GM18508 (cell line): Measurements from ENCODE around the gene BCL2L11.

Experiments used
- ATAC-seq: cut with Tn5 transposase; IDR thresholded peaks from one replicate; pipeline ENCODE4 v1.9.1; 2021; ENCODE audit warnings: moderate number of reproducible peaks; ENCODE audit not compliant: insufficient read depth, unreplicated experiment

BCL2L11 gene

DNA sequence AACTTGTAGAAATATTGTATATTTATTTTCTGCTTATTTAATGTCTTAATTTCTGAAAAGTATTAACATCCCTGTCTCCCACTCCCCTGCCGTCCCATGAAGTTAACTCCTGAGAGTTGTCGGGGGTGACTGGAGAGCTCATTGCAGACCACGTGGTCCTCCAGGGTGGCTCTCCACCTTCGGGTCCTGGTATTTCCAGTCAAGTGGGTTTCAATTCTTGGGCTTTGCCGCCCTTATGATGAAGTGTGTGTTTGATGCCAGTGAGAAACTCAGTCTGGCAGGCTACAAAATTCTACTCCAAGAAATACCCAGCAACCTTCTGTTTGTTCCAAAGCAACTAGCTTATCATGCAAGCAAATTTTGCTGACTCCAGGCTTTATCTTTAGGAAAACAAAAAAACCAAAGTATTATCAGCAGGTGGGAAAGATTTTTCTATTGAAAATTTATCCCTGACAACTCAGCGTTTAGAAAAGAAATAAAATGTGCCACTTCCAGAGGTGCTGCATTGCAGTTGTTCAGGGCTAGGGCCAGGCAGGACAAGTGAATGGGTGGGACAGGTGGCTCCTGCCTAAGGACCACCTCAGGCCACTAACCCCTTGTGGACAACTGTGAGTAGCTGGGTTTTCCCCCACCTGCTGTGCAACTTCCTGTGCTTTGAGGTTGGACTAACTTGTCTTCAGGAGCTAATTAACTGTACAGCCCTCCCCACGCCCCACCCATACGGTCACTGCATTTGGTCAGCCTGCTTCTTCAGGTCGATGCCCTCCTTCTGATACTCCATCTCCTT is 46.6 kb downstream of the BCL2L11 start:
- ATAC-seq = no peak

DNA sequence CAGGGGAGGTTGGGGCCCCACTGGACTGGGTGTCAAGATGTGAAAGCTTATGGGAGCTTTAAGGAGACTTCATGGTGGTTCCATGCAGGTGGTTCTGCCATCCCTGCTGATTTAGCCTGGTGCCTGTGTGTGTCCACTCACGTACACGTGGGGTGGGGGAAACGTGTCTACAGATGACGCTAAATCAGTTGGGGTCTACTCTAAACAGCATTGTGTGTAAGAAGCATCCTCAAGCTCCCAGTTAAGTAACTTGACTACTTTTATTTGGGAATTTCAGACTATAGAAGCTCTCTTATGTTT is 47.1 kb downstream of the BCL2L11 start:
- no peak for ATAC-seq

DNA sequence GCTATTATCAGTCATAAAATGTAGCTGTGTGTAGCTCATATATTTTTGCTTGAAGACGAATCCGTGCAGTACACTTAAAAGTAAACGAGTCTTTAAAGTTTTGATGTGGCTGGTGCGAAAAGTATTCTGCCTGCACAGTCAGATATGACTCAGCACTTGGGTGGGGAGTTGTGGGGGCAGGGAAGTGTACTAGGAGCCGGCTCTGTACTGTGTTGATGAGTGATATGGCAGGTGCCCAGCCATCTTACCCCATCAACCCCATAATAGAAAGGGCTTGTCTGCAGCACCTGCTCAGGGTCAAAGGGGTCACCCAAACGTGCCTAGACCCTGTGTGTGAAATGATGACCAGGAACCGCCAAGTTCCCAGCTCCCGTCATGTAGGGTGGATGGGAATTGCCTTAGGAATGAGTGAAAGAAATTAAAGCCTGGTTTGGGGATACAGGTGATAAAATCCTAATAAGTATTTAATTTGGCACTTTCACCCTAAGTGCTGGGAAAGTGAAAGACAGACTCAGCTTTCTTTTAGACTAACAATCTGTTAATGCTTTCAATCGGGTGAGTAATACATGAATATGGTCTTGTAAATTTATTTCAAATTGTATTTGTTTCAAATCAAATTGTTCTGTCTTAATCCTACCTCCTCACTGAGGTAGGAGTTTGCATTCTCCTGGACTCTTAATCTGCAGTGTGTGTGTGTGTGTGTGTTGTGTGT is 48.0 kb downstream of the BCL2L11 start:
- ATAC-seq = no peak

DNA sequence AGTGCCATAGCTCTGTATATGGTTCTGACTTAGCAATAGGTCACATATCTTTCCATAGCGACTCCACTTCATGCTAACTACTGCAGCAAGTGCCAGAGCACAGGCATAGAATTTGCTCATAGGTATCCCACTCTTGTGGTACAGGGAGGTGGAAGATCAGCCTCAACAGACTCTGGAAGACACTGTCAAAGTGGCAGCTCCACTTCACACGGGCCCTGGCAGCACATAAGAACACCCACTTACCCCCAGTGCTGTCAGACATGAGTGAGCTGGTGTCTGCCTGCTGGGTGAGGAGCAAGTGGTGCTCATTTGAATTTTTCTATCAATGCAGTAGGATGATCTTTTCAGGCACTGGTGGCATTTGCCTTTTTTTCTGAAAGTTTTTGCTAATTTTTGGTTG is 48.6 kb downstream of the BCL2L11 start:
- ATAC-seq = no peak

DNA sequence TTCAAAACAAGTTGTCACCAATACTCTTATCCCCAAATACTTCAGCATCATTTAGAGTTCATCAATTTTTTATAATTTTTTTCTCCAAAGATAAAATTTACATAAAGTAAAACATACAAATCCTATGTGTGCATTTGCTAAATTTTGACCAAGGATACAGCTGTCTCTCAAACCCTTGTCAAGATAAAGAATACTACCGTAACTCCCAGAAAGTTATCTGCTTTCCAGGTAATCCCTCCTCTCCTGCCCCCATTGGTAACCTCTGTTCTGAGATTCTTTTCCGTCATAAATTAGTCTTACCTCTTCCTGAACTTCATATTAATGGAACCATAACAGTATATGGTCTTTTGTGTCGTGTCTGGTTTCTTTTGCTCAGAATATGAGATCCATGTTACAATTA is 49.2 kb downstream of the BCL2L11 start:
- ATAC-seq = no peak

DNA sequence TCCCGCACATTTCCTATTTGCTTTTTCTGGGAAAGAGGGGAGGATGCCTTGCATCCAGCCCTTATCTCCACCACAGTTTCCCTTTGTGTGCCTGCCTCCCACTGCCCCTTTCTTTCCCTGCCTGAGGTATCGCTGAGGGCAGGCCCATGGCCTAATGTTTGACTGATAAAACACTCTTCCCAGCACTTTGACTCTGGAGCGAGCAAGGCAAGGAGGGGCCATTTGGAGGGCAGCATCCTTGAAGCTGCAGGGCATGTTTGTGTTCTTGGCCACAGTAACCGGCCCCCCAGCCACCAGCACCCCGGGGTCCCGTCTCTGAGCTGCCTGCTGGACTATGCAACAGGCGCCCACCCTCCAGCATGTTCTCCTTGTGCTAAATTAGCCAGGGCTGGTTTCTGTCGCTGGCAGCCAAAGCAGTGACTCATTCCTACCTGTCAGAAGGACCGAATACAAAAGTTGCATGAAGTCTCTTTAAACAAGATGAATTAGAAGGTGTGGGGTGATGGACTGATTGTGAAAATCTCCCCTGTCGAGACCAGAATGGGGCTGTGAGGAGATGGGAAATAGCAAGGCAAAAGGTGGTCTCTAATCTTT is 50.7 kb downstream of the BCL2L11 start:
- ATAC-seq = no peak

DNA sequence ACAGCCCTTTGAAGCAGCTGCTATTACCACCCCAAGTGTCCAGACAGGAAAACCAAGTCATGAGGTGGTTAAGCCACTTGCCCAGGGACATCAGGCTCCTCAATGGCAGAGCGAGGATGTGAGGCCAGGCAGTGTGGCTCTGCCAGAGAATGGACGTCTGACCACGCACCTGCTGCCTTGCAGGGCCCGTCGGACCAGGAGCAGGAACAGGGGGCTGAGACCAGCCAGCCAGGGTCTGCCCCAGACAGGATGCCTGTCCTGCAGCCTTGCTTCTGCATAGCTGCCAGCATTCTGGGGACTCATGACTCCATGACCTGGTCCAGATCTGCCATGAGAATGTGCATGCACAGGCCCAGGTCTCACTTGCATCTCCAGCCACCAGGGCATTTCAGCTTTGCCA is 52.0 kb downstream of the BCL2L11 start:
- no peak for ATAC-seq

DNA sequence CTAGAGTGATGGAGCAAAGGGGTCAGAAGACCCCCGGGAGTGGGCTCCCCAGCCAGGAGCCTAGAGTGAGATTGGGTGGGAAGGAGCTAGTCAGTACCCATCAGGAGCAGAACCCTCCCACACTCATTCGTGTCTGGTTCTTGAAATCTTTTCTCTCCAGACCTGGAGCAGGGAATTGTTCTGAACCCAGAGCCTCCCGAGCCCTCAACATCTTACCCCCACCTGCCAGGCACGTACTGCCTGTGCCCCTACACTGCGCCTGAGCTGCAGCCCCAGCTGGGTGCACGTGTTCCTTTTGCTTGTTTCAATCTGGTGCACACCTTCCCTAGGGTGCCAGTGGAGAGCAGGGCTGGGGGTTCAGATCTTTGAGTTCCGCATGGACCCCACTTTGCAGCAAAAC is 52.6 kb downstream of the BCL2L11 start:
- ATAC-seq = no peak

DNA sequence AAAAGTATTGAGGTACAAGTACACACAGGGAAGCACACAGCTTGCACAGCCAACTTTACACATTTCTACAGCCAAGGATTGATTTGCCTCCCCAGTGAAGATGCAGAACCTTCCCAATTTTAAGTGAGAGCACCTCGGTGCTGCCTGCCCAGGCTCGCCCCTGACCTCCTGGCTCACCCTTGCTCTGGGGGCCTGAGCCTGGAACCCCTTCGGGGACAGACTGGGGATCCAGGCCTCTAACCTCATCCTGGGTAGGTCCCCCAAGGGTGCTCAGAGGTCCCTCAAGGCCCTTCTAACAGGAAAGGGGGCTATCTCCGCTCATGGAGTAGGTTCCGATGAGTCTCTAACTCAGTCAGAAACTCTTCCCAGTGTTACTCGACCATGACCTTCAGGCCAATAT is 53.1 kb downstream of the BCL2L11 start:
- no peak for ATAC-seq

DNA sequence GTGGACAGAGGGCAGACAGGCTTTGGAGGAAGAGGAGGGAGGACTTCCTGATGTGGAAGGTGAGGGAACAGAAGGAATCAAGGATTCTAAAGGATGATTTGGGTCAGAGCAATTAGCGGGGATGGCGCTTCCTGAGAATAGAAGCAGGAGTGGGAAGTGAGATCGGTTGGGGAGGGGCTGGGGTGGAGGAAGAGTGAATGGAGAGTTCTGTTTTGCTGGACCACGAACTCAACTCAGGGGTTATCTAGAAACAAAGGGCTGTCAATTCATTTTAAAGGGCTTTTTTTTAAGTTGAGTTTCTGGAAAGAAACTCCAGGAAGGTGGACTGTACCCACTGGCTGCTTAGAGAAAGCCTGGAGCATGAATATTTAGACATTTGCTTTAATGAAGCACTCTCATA is 54.9 kb downstream of the BCL2L11 start:
- no peak for ATAC-seq

DNA sequence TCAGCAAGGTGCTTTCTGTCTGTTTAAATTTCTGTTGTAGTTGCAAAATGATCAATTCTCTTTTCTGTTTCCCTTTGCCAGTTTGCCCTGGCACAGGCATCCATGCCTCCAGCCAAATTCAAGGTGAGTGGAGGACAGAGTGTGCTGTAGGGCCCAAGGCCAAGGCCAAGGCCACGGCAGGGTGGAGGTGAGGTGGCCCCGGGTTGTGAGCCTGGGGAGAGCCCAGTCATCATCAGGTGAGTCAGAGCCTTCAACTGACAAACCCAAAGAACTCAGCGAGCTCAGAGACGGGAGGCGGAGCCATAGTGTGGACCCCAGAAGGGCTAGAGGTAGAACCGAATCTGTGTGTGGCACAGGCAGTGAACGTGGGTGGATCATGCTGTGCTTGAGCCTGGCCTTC is 55.7 kb downstream of the BCL2L11 start:
- no peak for ATAC-seq

DNA sequence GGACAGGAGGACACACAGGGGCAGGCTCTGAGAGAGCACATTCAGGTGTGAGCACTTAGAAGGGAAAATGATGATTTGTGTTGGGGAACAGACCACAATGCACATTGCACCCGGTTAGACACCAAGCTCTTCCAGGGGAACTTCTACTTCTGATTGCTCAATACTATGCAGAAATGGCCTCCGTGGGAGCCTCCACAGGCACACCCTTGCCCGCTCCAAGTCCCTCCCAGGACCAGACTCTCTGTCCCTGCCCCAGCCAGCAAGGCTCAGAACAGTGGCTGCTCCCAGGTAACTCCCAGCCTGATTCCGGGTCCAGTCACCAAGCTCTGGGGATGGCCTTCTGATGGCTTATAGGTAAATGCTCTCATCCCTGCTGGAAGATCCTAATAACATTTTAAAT is 56.2 kb downstream of the BCL2L11 start:
- ATAC-seq = no peak

DNA sequence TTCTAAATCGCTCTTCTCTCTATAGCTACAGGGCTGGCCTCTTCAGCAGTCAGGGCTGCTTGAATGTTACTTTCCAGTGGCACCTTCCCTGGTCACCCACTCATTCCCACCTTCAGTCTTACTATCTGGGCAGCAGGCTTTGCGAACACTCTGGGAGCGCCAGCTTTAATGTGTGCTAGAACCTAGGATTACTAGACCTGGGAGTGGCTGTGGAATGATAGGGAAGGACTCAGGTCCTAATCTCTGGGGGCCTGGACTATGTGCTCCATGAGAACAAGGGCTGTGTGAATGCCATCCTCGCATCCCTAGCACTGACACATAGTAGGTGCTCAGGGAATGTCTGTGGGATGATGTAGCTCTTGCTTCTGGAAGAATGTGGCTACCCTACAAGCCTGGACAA is 57.6 kb downstream of the BCL2L11 start:
- no peak for ATAC-seq

DNA sequence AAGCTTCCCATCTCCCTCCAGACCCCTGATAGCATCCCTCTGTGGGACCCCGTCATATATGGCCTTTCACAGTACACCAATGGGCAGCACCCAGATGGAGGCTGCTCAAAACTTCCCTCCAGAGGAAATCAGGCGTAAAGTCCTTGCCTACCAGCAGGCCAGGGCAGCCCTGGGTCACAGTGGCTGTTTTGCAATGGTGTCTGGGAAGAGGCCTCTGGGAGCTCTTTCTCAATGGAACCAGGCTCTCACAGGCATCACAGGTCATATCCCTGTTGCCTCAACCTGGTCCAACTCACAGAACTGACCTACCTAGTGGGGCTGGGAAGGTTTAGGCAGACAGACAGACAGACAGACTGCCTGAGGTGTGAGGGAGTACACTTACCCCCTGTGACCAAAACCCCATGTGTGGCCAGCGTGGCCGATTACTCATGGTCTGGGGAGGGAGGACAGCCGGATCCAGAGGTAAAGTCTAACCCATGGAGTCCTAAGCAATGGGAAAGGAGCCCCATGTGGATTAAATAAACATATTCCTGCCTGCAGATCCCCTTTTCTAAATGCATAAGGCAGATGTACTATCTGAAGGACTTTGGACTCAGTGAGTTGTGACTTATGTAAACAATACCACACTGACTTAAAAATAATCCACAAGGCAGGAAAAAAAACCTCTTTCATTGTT is 58.2 kb downstream of the BCL2L11 start:
- ATAC-seq = no peak

DNA sequence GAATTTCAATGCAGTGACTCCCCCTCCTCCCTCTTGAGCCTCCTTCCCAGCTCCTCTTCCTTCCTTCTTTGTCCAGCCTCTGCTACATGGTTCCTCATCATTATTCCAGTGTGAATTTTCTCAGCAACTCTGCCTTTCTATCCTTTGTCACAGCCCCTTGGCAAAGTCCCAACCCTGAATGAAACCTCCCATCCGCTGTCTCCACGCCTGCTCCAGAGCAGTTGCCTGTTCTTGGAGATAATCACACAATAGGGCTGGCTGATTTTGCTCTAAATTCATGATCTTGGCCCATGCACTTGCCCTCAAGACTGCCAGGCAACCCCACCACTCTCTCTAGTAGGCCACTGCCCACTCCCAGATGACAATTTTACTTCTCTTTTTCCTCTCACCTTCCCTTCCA is 61.4 kb downstream of the BCL2L11 start:
- ATAC-seq = no peak

DNA sequence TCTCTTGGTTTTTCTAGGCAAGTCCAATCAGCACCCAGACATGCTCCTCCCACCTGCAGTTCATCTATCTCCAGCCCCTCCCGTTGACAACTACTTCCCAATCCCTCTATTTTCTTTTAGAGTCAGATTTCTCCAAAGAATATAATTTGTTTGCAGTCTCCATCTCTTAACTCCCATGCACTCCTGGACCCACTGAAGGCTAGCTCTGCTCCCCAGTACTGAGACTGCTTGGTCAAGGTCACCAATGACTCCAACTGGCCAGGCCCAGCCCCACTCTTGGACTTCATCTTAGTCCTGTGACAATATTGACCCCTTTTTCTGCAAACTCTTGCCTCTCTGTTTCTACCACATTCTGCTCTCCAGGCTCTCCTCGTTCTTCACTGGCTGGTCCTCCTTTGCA is 62.0 kb downstream of the BCL2L11 start:
- ATAC-seq = no peak

DNA sequence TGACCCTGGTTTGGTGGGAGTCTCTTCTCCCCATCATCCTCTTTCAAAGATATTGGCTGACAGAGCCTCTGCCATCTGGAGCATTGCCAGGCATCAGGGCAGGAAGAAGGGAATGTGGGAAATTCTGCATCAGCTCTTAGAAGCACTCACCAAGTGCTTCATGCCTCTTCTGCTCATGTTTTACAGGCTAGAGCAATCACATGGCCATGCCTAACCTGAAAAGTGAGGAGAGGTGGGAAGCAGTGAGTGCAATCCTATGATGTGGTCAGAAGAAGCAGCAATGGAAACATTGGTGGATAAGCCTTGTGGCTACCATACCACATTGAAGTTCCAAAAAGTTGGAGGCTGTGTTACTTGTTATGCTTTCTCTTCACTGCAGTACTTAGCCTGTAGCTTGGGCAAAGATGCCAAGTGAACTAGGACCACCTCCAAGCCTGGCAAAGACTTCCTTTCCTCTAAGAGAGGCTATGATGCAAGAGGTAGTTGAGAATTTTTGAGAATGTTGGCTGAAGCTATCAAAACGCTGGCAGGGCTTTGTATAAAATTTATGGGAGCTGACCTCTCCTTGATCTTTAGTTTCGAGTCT is 64.1 kb downstream of the BCL2L11 start:
- no peak for ATAC-seq

DNA sequence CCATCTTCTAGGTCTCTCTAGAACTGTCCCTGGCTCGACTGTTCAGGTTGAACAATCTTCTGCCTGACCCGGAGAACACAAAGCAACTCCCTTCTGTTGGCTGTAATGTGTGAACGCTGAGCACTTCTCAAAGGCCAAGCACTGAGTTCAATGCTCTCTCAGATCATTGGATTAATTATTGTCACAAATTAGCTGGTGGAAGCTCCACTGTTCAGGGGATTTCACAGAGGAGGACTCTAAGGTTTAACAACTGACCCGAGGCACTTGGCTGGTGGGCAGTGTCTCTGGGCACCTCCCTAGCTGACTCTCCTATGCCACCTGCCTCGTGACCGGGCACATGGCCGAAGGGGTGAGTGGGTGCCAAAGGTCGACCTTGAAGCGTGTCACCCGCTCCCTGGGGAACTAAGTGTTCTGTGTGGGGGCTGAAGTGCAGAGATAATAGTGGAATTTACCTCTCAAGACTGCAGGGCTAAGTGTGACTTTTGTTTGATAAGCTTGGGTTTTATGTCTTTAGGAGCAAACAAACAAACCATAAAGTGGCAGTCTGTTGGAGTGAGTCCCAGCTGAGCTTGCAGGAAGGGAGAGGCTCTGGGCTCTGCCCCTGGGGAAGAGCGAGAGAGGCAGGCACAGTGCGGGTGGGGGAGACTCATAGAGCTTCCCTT is 64.8 kb downstream of the BCL2L11 start:
- no peak for ATAC-seq

DNA sequence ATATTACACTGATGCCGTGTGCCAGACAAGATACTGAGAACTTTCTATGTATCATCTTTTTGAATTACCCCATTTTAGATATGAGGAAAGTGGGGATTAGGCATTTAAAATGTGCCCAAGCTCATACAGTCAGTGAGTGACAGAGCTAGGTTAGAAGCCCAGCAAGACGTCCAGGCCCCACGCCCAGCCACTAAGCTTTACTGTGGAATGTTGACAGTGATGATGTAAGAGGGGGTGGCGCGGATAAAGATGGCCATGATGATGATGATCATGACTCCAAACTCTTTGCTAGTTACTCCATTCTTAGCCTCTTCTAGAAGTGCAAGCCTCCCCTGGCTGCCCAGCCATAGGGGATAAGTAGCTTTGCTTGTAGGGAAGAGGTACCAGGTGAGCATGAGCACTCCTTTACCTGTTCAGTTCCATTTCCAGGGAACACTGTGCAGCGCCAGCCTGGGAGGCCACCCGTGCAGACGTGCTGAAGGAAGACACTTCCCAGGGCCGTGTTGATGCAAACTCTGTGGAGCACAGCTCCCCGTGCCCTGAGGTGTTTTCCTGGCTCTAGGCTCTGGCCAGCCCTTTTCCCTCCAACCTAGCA is 65.5 kb downstream of the BCL2L11 start:
- ATAC-seq = no peak

DNA sequence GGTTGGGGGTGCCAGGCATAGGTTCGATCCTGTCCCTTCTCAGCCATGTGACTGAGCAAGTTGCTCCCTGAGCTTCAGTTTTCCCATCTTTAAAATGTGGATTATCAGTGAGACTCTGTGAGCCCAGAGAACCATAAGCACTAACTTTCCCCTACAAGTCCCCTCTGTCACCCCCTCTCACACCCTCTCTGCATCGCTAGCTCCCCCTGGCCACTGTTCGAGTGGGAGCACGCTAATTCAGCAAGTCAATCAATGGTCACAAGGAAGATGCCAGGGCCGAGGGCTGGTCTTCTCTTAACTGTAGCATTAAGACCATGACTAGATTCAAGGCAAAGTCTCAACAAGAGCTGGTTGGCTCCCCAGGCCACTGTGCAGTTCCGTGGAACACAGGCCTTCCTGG is 66.2 kb downstream of the BCL2L11 start:
- no peak for ATAC-seq
